GM23338 (cell line): ENCODE results near the gene TSHZ2. TPM values are rescaled to one million over a fixed set of nuclear protein-coding genes. Genes with fewer than 3 reads are reported as not detected.

Source experiments
- ATAC-seq: fragments of 200-7000 bp; cut with Tn5 transposase; 3 replicates; pipeline ENCODE4 v1.9.1; 2020
- DNase-seq: peaks from one replicate; pipeline ENCODE4 v3.0.0-alpha.2; 2015; ENCODE audit warnings: low spot score
- H2AFZ ChIP-seq: fragments of 200-600 bp; sonication (generic); 2 replicates; pipeline ENCODE4 v1.8.0; 2016; ENCODE audit warnings: antibody characterized with exemption, mild to moderate bottlenecking, moderate library complexity
- H3F3A ChIP-seq: fragments of 200-600 bp; sonication (generic); replicated peaks from 2 replicates; pipeline ENCODE4 v1.8.0; 2017; ENCODE audit warnings: antibody characterized with exemption, mixed run types, low read depth
- H3K27ac ChIP-seq: fragments of 200-600 bp; sonication (generic); 2 replicates; pipeline ENCODE4 v1.6.1; 2016; ENCODE audit warnings: low read depth
- H3K27me3 ChIP-seq: fragments of 200-600 bp; sonication (generic); 2 replicates; pipeline ENCODE4 v1.8.0; 2016; ENCODE audit warnings: mild to moderate bottlenecking, mixed run types, moderate library complexity; ENCODE audit not compliant: insufficient read depth
- H3K36me3 ChIP-seq: fragments of 200-600 bp; sonication (generic); 2 replicates; pipeline ENCODE4 v1.8.0; 2016; ENCODE audit warnings: mild to moderate bottlenecking; ENCODE audit not compliant: insufficient read depth
- H3K4me1 ChIP-seq: fragments of 200-600 bp; sonication (generic); 2 replicates; pipeline ENCODE4 v1.8.0; 2016; ENCODE audit warnings: mild to moderate bottlenecking, moderate library complexity; ENCODE audit not compliant: insufficient read depth
- H3K4me2 ChIP-seq: fragments of 200-600 bp; sonication (generic); 2 replicates; pipeline ENCODE4 v1.7.1; 2017; ENCODE audit warnings: mixed run types
- H3K4me3 ChIP-seq: fragments of 200-600 bp; sonication (generic); 2 replicates; pipeline ENCODE4 v1.6.1; 2016; ENCODE audit warnings: mixed run types
- H3K79me2 ChIP-seq: fragments of 200-600 bp; sonication (generic); replicated peaks from 2 replicates; pipeline ENCODE4 v1.8.0; 2017; ENCODE audit warnings: mild to moderate bottlenecking; ENCODE audit not compliant: insufficient read depth
- H3K9me2 ChIP-seq: fragments of 200-600 bp; sonication (generic); 2 replicates; pipeline ENCODE4 v1.8.0; 2017; ENCODE audit not compliant: insufficient read depth
- H4K20me1 ChIP-seq: fragments of 200-600 bp; sonication (generic); replicated peaks from 2 replicates; pipeline ENCODE4 v1.8.0; 2017; ENCODE audit warnings: mild to moderate bottlenecking; ENCODE audit not compliant: insufficient read depth
- H3K27ac Mint-ChIP-seq: 2 replicates; pipeline ENCODE4 v1.8.0; 2020; ENCODE audit warnings: inconsistent platforms, mild to moderate bottlenecking, moderate library complexity, mixed read lengths
- H3K27me3 Mint-ChIP-seq: 3 replicates; pipeline ENCODE4 v1.8.0; 2022; ENCODE audit warnings: low read depth, mild to moderate bottlenecking, moderate library complexity, mixed read lengths, inconsistent platforms; ENCODE audit not compliant: insufficient read depth, poor library complexity
- H3K36me3 Mint-ChIP-seq: 3 replicates; pipeline ENCODE4 v1.8.0; 2021; ENCODE audit warnings: low read depth, mild to moderate bottlenecking, inconsistent platforms, moderate library complexity, mixed read lengths
- H3K4me1 Mint-ChIP-seq: 3 replicates; pipeline ENCODE4 v1.8.0; 2020; ENCODE audit warnings: mild to moderate bottlenecking, inconsistent platforms, mixed read lengths
- H3K4me3 Mint-ChIP-seq: 3 replicates; pipeline ENCODE4 v1.8.0; 2021; ENCODE audit warnings: moderate library complexity, mild to moderate bottlenecking, inconsistent platforms, mixed read lengths
- H3K9me3 Mint-ChIP-seq: 3 replicates; pipeline ENCODE4 v1.8.0; 2020; ENCODE audit warnings: moderate library complexity, mild to moderate bottlenecking, inconsistent platforms, mixed read lengths
- CREB1 ChIP-seq: fragments of 250-450 bp; sonication (Bioruptor Pico); IDR thresholded peaks from 2 replicates; pipeline ENCODE4 v1.5.0; 2020; ENCODE audit warnings: low read depth, mild to moderate bottlenecking, moderate library complexity
- CTCF ChIP-seq, 2 experiments: fragments of 200-600 bp in 1 of 2; sonication (generic) in 1 of 2; conservative IDR thresholded peaks; 2 replicates each; pipeline versions ENCODE4 v1.5.1 to v1.6.1; 2016 to 2017; ENCODE audit warnings: antibody characterized with exemption in 2 of 2, low read depth in 2 of 2, mild to moderate bottlenecking in 2 of 2, moderate library complexity in 1 of 2
- EZH2 ChIP-seq: fragments of 200-600 bp; sonication (generic); IDR thresholded peaks from one replicate; pipeline ENCODE4 v1.8.0; 2017; ENCODE audit warnings: antibody characterized with exemption, mild to moderate bottlenecking, low read depth; ENCODE audit not compliant: unreplicated experiment
- EZH2phosphoT487 ChIP-seq: fragments of 200-600 bp; sonication (generic); IDR thresholded peaks from one replicate; pipeline ENCODE4 v1.8.1; 2018; ENCODE audit warnings: antibody characterized with exemption; ENCODE audit not compliant: unreplicated experiment
- JUNB ChIP-seq: IDR thresholded peaks from one replicate; pipeline ENCODE4 v1.6.1; 2016; ENCODE audit warnings: antibody characterized with exemption; ENCODE audit not compliant: unreplicated experiment
- NANOG ChIP-seq: IDR thresholded peaks from 2 replicates; pipeline ENCODE4 v1.6.1; 2016; ENCODE audit warnings: antibody characterized with exemption, borderline replicate concordance
- POLR2AphosphoS5 ChIP-seq: IDR thresholded peaks from 2 replicates; pipeline ENCODE4 v1.6.1; 2016; ENCODE audit warnings: antibody characterized with exemption, low read depth
- REST ChIP-seq: IDR thresholded peaks from one replicate; pipeline ENCODE4 v1.6.1; 2018; ENCODE audit warnings: antibody characterized with exemption; ENCODE audit not compliant: unreplicated experiment
- STAT1 ChIP-seq: IDR thresholded peaks from one replicate; pipeline ENCODE4 v1.6.1; 2016; ENCODE audit warnings: antibody characterized with exemption; ENCODE audit not compliant: unreplicated experiment
- ZNF114 ChIP-seq: fragments of 250-450 bp; sonication (Bioruptor Pico); IDR thresholded peaks from 2 replicates; pipeline ENCODE4 v1.5.0; 2020; ENCODE audit warnings: mild to moderate bottlenecking, moderate library complexity
- polyA plus RNA-seq: library from polyadenylated mRNA; unstranded; fragments of >200 nt; fragmentation: Nextera tagmentation; extraction: Ambion mirVana; gene quantifications from 2 replicates; pipeline ENCODE4 v1.2.1, GENCODE V29; 2016
- total RNA-seq: library from RNA; depleted of rRNA; stranded (reverse); fragments of >200 nt; shearing (Covaris generic); gene quantifications from 2 replicates; pipeline ENCODE4 v1.2.3, GENCODE V29; 2014

The TSHZ2 gene
- total and polyA plus RNA-seq, 2 experiments from 2014 or later = 0.49 to 1.3 TPM

DNA sequence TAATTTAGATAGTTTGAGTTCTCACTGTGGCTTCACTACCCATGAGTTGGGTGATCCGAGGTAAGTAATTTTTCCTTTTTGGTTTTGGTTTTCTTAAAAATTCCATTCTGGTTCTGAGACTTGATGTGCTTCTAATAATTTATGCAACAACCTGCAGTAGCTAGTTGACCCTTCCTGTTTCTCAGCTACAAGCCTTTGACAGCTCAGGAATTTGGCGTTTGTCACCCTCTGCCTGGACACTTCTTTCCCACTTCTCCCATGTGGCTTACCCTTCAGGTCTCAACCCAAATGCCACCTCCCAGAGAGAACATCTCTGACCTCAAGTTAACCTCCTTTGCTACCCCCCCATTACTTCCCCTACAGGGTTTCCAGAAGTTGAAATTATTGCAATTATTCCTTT is 49.7 kb upstream of the TSHZ2 start:
- Histone ChIP-seq H3K27ac (no peak overlapping the region), H3K9me2 (peaks cover 1% of the 10 kb centered on the region; the same call in 1 of the 2 replicates), H2AFZ (no peak overlapping the region), H3K27me3 (no peaks in the 10 kb centered on the region), H3K4me1 (no peaks in the 10 kb centered on the region; the same call in 1 of the 2 replicates), H3K79me2 (no peaks in the 10 kb centered on the region), H3K36me3 (no peaks in the 10 kb centered on the region), H3K4me2 (no peak overlapping the region), H3F3A (no peaks in the 10 kb centered on the region), H4K20me1 (no peaks in the 10 kb centered on the region), H3K4me3 (no peak overlapping the region)
- no peaks in the 10 kb centered on the region for H3K27me3 Mint-ChIP-seq
- TF ChIP-seq CTCF (conservative IDR thresholded peaks at IDR 0.05; ENCODE audit: low read depth in 2 of 2) (no peak), STAT1 (no peak), ZNF114 (CRISPR knock-in tag) (no peak), EZH2phosphoT487 (no peak)
- H3K9me3 Mint-ChIP-seq = no peaks in the 10 kb centered on the region; the same call in 2 of the 3 replicates
- no peaks in the 10 kb centered on the region for H3K36me3 Mint-ChIP-seq
- H3K27ac Mint-ChIP-seq = no peak overlapping the region
- peaks cover 9% of the 10 kb centered on the region for H3K4me1 Mint-ChIP-seq
- no peak for DNase-seq
- no peak for ATAC-seq
- no peak overlapping the region for H3K4me3 Mint-ChIP-seq

DNA sequence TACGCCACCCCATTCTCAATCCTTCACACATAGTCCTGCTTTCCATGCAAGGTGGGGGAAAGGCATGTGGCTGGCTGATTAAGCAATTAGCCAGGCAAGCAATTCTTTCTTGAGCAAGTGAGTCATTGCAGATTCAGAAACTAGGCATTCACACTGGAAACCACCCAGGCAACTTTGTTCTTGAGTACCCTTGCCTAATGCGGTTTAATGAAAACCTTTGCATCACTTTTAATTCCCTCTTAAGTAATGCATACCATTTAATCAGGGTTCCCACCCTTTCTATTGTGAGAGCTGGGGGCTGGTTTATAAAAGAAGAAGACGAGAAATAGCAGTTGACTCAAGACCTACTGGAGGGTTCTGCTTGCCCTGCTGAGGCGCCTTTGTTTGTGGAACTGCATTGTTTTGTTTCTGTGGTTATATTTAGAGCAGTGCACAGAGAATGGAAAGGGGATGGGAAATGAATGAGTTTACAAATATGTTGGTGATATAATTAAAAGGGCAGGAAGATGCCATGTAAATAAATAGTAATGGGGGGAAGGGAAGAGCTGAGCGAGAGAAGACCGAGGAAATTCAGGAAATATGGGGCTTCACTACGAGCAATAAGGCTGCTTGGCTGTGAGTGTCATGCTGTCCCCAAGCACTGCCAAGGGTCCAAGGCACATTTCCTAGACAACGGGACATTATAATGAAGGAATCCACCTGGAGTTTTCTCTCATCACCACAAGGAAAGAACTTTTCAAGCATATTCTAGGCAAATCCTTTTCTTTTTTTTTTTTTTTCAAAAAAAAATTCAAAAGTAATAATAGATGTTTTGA is 48.8 kb upstream of the TSHZ2 start:
- Histone ChIP-seq H3K79me2 (no peaks in the 10 kb centered on the region), H2AFZ (0 out of 2 replicates have a peak overlapping the region, but pooled peaks have one; percentile 9), H3K27ac (no peak overlapping the region), H3K27me3 (no peaks in the 10 kb centered on the region), H3K9me2 (peaks cover 5% of the 10 kb centered on the region; the same call in 1 of the 2 replicates), H3K36me3 (no peaks in the 10 kb centered on the region), H3F3A (no peaks in the 10 kb centered on the region), H3K4me3 (no peak overlapping the region), H4K20me1 (no peaks in the 10 kb centered on the region), H3K4me1 (no peaks in the 10 kb centered on the region; the same call in 1 of the 2 replicates), H3K4me2 (no peak overlapping the region)
- Mint-ChIP-seq H3K9me3 (no peaks in the 10 kb centered on the region; the same call in 2 of the 3 replicates), H3K27me3 (peaks cover 2% of the 10 kb centered on the region), H3K27ac (no peak overlapping the region), H3K4me1 (peaks cover 9% of the 10 kb centered on the region), H3K4me3 (no peak overlapping the region), H3K36me3 (no peaks in the 10 kb centered on the region)
- DNase-seq = peak; percentile 11
- ATAC-seq = peak; percentile 44; the same call in 2 of the 3 replicates
- TF ChIP-seq POLR2AphosphoS5 = no peak
- TF ChIP-seq EZH2phosphoT487 = no peak
- no peak for TF ChIP-seq REST
- TF ChIP-seq EZH2 = no peak
- TF ChIP-seq NANOG = no peak
- no peak for TF ChIP-seq STAT1
- TF ChIP-seq CREB1 (CRISPR knock-in tag) = no peak
- TF ChIP-seq JUNB = no peak
